Stimulated activated memory B cell treated with anti-CD40 and anti-IgM and Interleukin-4, amounts not matched to agents 10 μg/mL and 1 μg/mL and 100 μg/mL, for 72 hours (primary cell): ENCODE measurements around the gene GUCY1B1.
A peak's percentile ranks its signal among the peaks of the same experiment; 100 is the strongest.

ENCODE experiments used
- ATAC-seq: fragments of 150-1000 bp; cut with Tn5 transposase; 2 replicates; pipeline ENCODE4 v1.10.0; 2021
- H3K27ac Mint-ChIP-seq: one replicate; pipeline ENCODE4 v1.8.0; 2022; ENCODE audit warnings: mild to moderate bottlenecking, mixed read lengths
- H3K27me3 Mint-ChIP-seq: one replicate; pipeline ENCODE4 v1.8.0; 2022; ENCODE audit warnings: mixed read lengths
- H3K36me3 Mint-ChIP-seq: one replicate; pipeline ENCODE4 v1.8.0; 2022; ENCODE audit warnings: mixed read lengths
- H3K4me1 Mint-ChIP-seq: one replicate; pipeline ENCODE4 v1.8.0; 2022; ENCODE audit warnings: mixed read lengths
- H3K4me3 Mint-ChIP-seq: one replicate; pipeline ENCODE4 v1.8.0; 2022; ENCODE audit warnings: mild to moderate bottlenecking, moderate library complexity, mixed read lengths
- H3K9me3 Mint-ChIP-seq: one replicate; pipeline ENCODE4 v1.8.0; 2022; ENCODE audit warnings: mixed read lengths

GUCY1B1 gene

GRCh38 chr4:155802190-155802959 lies 43.6 kb downstream of the GUCY1B1 start:
- Mint-ChIP-seq H3K36me3 (no peaks in the 10 kb centered on the region), H3K4me3 (no peak overlapping the region), H3K27me3 (no peaks in the 10 kb centered on the region), H3K9me3 (no peaks in the 10 kb centered on the region), H3K27ac (no peak overlapping the region), H3K4me1 (no peaks in the 10 kb centered on the region)
- ATAC-seq: no peak

GRCh38 chr4:155805016-155805415 lies 46.2 kb downstream of the GUCY1B1 start:
- Mint-ChIP-seq H3K4me1 (no peaks in the 10 kb centered on the region), H3K36me3 (no peaks in the 10 kb centered on the region), H3K27ac (no peak overlapping the region), H3K9me3 (no peaks in the 10 kb centered on the region), H3K27me3 (no peaks in the 10 kb centered on the region), H3K4me3 (no peak overlapping the region)
- ATAC-seq: no peak

GRCh38 chr4:155807021-155807420 lies 48.2 kb downstream of the GUCY1B1 start:
- Mint-ChIP-seq H3K4me3 (no peak overlapping the region), H3K4me1 (no peaks in the 10 kb centered on the region), H3K36me3 (no peaks in the 10 kb centered on the region), H3K9me3 (no peaks in the 10 kb centered on the region), H3K27me3 (no peaks in the 10 kb centered on the region), H3K27ac (no peak overlapping the region)
- no peak for ATAC-seq

- Mint-ChIP-seq H3K36me3 (no peaks in the 10 kb centered on the region), H3K4me1 (no peaks in the 10 kb centered on the region), H3K4me3 (no peak overlapping the region), H3K27ac (no peak overlapping the region), H3K9me3 (no peaks in the 10 kb centered on the region), H3K27me3 (no peaks in the 10 kb centered on the region)
- peak; percentile 68 for ATAC-seq
Measured at GRCh38 chr4:155809835-155810234, 51.0 kb downstream of the GUCY1B1 start.

- no peaks in the 10 kb centered on the region for H3K4me1 Mint-ChIP-seq
Measured at GRCh38 chr4:155811083-155811482, 52.3 kb downstream of the GUCY1B1 start.

GRCh38 chr4:155818639-155819038 lies 59.8 kb downstream of the GUCY1B1 start:
- Mint-ChIP-seq H3K27ac (no peak overlapping the region), H3K4me3 (no peak overlapping the region), H3K27me3 (no peaks in the 10 kb centered on the region), H3K36me3 (no peaks in the 10 kb centered on the region), H3K9me3 (no peaks in the 10 kb centered on the region), H3K4me1 (no peaks in the 10 kb centered on the region)
- no peak for ATAC-seq

More at GRCh38 chr4:155811083-155811482, 52.3 kb downstream of the GUCY1B1 start:
- H3K36me3 Mint-ChIP-seq: no peaks in the 10 kb centered on the region
- H3K9me3 Mint-ChIP-seq: no peaks in the 10 kb centered on the region
- H3K4me3 Mint-ChIP-seq: no peak overlapping the region
- ATAC-seq: no peak
- no peaks in the 10 kb centered on the region for H3K27me3 Mint-ChIP-seq
- no peak overlapping the region for H3K27ac Mint-ChIP-seq

- Mint-ChIP-seq H3K27me3 (no peaks in the 10 kb centered on the region), H3K4me3 (no peak overlapping the region), H3K4me1 (no peaks in the 10 kb centered on the region), H3K9me3 (no peaks in the 10 kb centered on the region), H3K36me3 (no peaks in the 10 kb centered on the region), H3K27ac (no peak overlapping the region)
- ATAC-seq: no peak
Measured at GRCh38 chr4:155819066-155819465, 60.2 kb downstream of the GUCY1B1 start.

GRCh38 chr4:155820887-155821518 lies 62.2 kb downstream of the GUCY1B1 start:
- no peaks in the 10 kb centered on the region for H3K36me3 Mint-ChIP-seq
- H3K9me3 Mint-ChIP-seq: no peaks in the 10 kb centered on the region
- ATAC-seq: no peak
- no peaks in the 10 kb centered on the region for H3K27me3 Mint-ChIP-seq
- no peak overlapping the region for H3K4me3 Mint-ChIP-seq
- H3K27ac Mint-ChIP-seq: no peak overlapping the region
- H3K4me1 Mint-ChIP-seq: no peaks in the 10 kb centered on the region

GRCh38 chr4:155822572-155822971 lies 63.8 kb downstream of the GUCY1B1 start:
- no peak for ATAC-seq
- Mint-ChIP-seq H3K27me3 (no peaks in the 10 kb centered on the region), H3K4me1 (no peaks in the 10 kb centered on the region), H3K9me3 (no peaks in the 10 kb centered on the region), H3K36me3 (no peaks in the 10 kb centered on the region), H3K4me3 (no peak overlapping the region), H3K27ac (no peak overlapping the region)

- Mint-ChIP-seq H3K27me3 (no peaks in the 10 kb centered on the region), H3K4me1 (no peaks in the 10 kb centered on the region), H3K9me3 (no peaks in the 10 kb centered on the region), H3K36me3 (no peaks in the 10 kb centered on the region), H3K27ac (no peak overlapping the region), H3K4me3 (no peak overlapping the region)
- ATAC-seq: no peak
Measured at GRCh38 chr4:155828628-155829027, 69.8 kb downstream of the GUCY1B1 start.

- Mint-ChIP-seq H3K36me3 (no peaks in the 10 kb centered on the region), H3K4me3 (no peak overlapping the region), H3K27ac (no peak overlapping the region), H3K9me3 (peaks cover 2% of the 10 kb centered on the region), H3K27me3 (no peaks in the 10 kb centered on the region), H3K4me1 (no peaks in the 10 kb centered on the region)
- ATAC-seq: no peak
Measured at GRCh38 chr4:155832664-155833063, 73.8 kb downstream of the GUCY1B1 start.

- Mint-ChIP-seq H3K36me3 (no peaks in the 10 kb centered on the region), H3K9me3 (peaks cover 4% of the 10 kb centered on the region), H3K27ac (no peak overlapping the region), H3K27me3 (no peaks in the 10 kb centered on the region), H3K4me1 (no peaks in the 10 kb centered on the region), H3K4me3 (no peak overlapping the region)
- peak; percentile 20 for ATAC-seq
Measured at GRCh38 chr4:155837203-155837796, 78.5 kb downstream of the GUCY1B1 start.

- H3K4me3 Mint-ChIP-seq: no peak overlapping the region
- no peaks in the 10 kb centered on the region for H3K36me3 Mint-ChIP-seq
Measured at GRCh38 chr4:155842080-155842479, 83.3 kb downstream of the GUCY1B1 start.

GRCh38 chr4:155846929-155847328 lies 88.1 kb downstream of the GUCY1B1 start:
- no peak overlapping the region for H3K27ac Mint-ChIP-seq
- H3K9me3 Mint-ChIP-seq: peaks cover 4% of the 10 kb centered on the region
- H3K4me1 Mint-ChIP-seq: no peaks in the 10 kb centered on the region
- no peaks in the 10 kb centered on the region for H3K36me3 Mint-ChIP-seq
- ATAC-seq: no peak
- no peaks in the 10 kb centered on the region for H3K27me3 Mint-ChIP-seq
- no peak overlapping the region for H3K4me3 Mint-ChIP-seq

More at GRCh38 chr4:155842080-155842479, 83.3 kb downstream of the GUCY1B1 start:
- H3K4me1 Mint-ChIP-seq: no peaks in the 10 kb centered on the region
- H3K9me3 Mint-ChIP-seq: peaks cover 4% of the 10 kb centered on the region
- no peak overlapping the region for H3K27ac Mint-ChIP-seq
- ATAC-seq: no peak
- no peaks in the 10 kb centered on the region for H3K27me3 Mint-ChIP-seq

GRCh38 chr4:155849042-155849441 lies 90.2 kb downstream of the GUCY1B1 start:
- Mint-ChIP-seq H3K27me3 (no peaks in the 10 kb centered on the region), H3K9me3 (peaks cover 4% of the 10 kb centered on the region)
- no peak for ATAC-seq

GRCh38 chr4:155853189-155853588 lies 94.4 kb downstream of the GUCY1B1 start:
- H3K4me3 Mint-ChIP-seq: no peak overlapping the region
- H3K9me3 Mint-ChIP-seq: peaks cover 4% of the 10 kb centered on the region
- no peaks in the 10 kb centered on the region for H3K36me3 Mint-ChIP-seq
- no peak overlapping the region for H3K27ac Mint-ChIP-seq
- ATAC-seq: no peak
- H3K27me3 Mint-ChIP-seq: no peaks in the 10 kb centered on the region
- no peaks in the 10 kb centered on the region for H3K4me1 Mint-ChIP-seq

More at GRCh38 chr4:155849042-155849441, 90.2 kb downstream of the GUCY1B1 start:
- Mint-ChIP-seq H3K4me1 (no peaks in the 10 kb centered on the region), H3K27ac (no peak overlapping the region), H3K4me3 (no peak overlapping the region), H3K36me3 (no peaks in the 10 kb centered on the region)
